Hepatocyte (in vitro differentiated cells): ENCODE data around the gene CAV2.

Experiments
- EZH2phosphoT487 ChIP-seq: fragments of 200-600 bp; sonication (generic); IDR thresholded peaks from one replicate; pipeline ENCODE4 v1.6.1; 2018; ENCODE audit warnings: antibody characterized with exemption, mild to moderate bottlenecking, low read depth, moderate library complexity; ENCODE audit not compliant: unreplicated experiment, severe bottlenecking
- TF ChIP-seq, protein P1 (sequence below): fragments of 200-600 bp; sonication (generic); IDR thresholded peaks from 2 replicates; pipeline ENCODE4 v1.5.1; 2016; ENCODE audit warnings: antibody characterized with exemption, mild to moderate bottlenecking; ENCODE audit not compliant: poor library complexity

DNA sequence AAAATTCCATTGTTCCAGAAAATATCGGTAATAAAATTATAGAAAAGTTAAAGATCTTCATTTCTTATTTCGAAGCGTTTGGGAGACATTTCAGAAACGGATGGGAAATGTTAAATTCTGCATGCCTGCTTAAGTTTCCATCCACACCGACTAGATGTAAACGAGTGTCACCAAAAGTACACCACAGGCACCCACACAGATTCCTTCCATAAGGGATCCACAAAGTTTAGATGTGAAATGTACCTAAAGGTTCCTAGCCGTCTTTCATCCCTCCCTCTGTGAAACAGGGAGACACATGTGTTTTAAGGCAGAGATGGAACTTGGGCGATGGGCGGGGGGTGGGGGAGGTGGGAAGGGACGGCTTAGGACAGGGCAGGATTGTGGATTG, 24.7 kb downstream of the CAV2 start:
- TF ChIP-seq, protein P1, sequence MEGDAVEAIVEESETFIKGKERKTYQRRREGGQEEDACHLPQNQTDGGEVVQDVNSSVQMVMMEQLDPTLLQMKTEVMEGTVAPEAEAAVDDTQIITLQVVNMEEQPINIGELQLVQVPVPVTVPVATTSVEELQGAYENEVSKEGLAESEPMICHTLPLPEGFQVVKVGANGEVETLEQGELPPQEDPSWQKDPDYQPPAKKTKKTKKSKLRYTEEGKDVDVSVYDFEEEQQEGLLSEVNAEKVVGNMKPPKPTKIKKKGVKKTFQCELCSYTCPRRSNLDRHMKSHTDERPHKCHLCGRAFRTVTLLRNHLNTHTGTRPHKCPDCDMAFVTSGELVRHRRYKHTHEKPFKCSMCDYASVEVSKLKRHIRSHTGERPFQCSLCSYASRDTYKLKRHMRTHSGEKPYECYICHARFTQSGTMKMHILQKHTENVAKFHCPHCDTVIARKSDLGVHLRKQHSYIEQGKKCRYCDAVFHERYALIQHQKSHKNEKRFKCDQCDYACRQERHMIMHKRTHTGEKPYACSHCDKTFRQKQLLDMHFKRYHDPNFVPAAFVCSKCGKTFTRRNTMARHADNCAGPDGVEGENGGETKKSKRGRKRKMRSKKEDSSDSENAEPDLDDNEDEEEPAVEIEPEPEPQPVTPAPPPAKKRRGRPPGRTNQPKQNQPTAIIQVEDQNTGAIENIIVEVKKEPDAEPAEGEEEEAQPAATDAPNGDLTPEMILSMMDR = no peak
- TF ChIP-seq EZH2phosphoT487 = no peak
